ENCODE results near the gene EXT2. TPM values are rescaled to one million over a fixed set of nuclear protein-coding genes. Genes with fewer than 3 reads are reported as not detected.
A peak's percentile ranks its signal among the peaks of the same experiment; 100 is the strongest.

EXT2 gene
- total RNA-seq, 1 experiment from 2014 or later: 67.3 TPM

DNA sequence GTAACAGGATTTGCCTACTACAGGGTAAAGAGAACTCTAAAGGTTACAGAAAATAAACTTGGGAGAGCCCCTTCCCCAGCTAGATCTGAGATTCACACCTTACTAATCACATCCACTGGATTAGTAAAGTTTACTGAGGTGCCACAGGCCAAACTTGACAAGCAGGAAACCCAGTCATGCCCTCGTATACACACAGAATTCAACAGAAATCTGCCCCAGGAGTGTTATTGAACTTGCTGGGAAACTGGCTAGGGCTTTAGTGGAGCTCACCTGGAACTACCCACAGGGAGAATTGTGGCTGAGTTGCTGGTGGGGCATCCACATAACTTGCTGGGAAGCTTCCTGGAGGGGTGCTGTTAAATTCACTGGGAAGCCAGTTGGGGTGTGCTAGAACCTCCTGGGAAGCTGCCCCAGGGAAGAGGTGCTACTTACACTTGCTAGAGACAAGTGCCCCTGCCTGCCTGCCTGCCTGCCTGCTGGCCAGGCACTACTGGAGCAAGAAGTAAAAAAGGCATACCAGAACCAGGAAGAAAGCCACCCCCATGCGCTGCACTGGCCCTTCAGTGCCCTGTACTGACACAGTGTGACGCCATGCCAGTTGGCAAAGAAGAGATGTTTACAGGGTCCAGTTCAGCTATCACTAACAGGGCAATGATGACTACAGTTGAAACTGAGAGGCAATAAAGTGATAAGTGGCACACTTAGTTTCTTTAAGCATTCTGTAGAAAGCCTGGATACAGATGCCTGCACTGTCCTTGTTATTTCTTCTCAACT, 108.0 kb downstream of the EXT2 start:
- DNase-seq: peak; percentile 43
- TF ChIP-seq, protein P1, sequence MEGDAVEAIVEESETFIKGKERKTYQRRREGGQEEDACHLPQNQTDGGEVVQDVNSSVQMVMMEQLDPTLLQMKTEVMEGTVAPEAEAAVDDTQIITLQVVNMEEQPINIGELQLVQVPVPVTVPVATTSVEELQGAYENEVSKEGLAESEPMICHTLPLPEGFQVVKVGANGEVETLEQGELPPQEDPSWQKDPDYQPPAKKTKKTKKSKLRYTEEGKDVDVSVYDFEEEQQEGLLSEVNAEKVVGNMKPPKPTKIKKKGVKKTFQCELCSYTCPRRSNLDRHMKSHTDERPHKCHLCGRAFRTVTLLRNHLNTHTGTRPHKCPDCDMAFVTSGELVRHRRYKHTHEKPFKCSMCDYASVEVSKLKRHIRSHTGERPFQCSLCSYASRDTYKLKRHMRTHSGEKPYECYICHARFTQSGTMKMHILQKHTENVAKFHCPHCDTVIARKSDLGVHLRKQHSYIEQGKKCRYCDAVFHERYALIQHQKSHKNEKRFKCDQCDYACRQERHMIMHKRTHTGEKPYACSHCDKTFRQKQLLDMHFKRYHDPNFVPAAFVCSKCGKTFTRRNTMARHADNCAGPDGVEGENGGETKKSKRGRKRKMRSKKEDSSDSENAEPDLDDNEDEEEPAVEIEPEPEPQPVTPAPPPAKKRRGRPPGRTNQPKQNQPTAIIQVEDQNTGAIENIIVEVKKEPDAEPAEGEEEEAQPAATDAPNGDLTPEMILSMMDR (IDR thresholded peaks at IDR 0.05; ENCODE audit: unreplicated experiment): no peak
- intact Hi-C loops (cut with micrococcal nuclease; ENCODE audit: unreplicated experiment): loop anchor here (5.0 kb wide), 1 partner anchor 71 kb away; no protein-coding TSS in a partner anchor
- H3K27ac Mint-ChIP-seq (ENCODE audit: unreplicated experiment): peak overlapping the region; percentile 66
- H3K27me3 Mint-ChIP-seq (ENCODE audit: unreplicated experiment): no peaks in the 10 kb centered on the region
- no peaks in the 10 kb centered on the region for H3K36me3 Mint-ChIP-seq (ENCODE audit: insufficient read depth, unreplicated experiment)
- H3K9me3 Mint-ChIP-seq (ENCODE audit: low read depth, unreplicated experiment): no peaks in the 10 kb centered on the region
- H3K4me1 Mint-ChIP-seq (ENCODE audit: low read depth, unreplicated experiment): peaks cover 20% of the 10 kb centered on the region
- no peak overlapping the region for H3K4me3 Mint-ChIP-seq (ENCODE audit: low read depth, unreplicated experiment)
- no TSS peak for BruUV-seq (replicated peaks)
- CTCF ChIA-PET: no interaction called here

DNA sequence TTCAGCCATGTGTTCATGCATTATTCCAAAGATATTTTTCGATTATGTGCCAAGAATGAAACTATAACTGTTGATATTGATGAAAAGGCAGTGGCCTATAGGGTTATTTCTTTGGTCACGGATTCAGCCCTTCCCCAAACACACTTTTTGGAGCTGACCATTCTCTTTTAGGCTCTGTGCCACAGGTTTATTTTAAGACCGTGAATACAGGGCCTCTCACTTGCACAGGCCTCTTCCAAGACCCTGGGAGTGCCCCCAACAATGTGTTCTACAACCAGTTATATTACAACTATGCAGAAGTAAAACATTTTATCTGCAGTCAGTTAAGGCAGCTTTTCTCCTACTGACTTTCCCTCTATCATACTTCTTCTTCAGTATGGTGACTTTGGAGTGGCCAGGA, 109.9 kb downstream of the EXT2 start:
- H3K4me1 Mint-ChIP-seq (ENCODE audit: low read depth, unreplicated experiment): peaks cover 20% of the 10 kb centered on the region
- BruUV-seq (replicated peaks): no TSS peak
- no peak for DNase-seq
- no peak overlapping the region for H3K4me3 Mint-ChIP-seq (ENCODE audit: low read depth, unreplicated experiment)
- H3K27ac Mint-ChIP-seq (ENCODE audit: unreplicated experiment): no peak overlapping the region
- TF ChIP-seq, protein P1 (IDR thresholded peaks at IDR 0.05; ENCODE audit: unreplicated experiment): no peak
- CTCF ChIA-PET: no interaction called here
- no peaks in the 10 kb centered on the region for H3K9me3 Mint-ChIP-seq (ENCODE audit: low read depth, unreplicated experiment)
- no peaks in the 10 kb centered on the region for H3K27me3 Mint-ChIP-seq (ENCODE audit: unreplicated experiment)
- intact Hi-C loops (cut with micrococcal nuclease; ENCODE audit: unreplicated experiment): no loop called here
- H3K36me3 Mint-ChIP-seq (ENCODE audit: insufficient read depth, unreplicated experiment): no peaks in the 10 kb centered on the region

DNA sequence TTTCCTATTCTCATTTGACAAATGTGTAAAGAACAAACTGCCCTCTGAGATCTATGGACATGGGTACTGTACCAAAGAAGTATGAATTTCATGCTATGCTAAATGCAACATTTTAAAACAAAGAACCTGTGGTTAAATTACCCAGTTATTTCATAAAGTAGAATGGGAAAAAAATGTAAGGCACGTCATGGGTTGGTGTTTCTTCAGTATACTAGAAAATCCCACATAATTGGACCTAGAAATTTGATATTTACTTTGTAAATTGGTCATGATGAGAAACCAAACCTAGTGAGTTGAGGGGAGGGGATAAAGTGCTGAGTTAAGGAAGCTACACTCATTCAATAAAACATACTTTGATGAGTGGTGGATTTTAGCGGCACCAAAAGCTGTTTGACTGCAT, 110.4 kb downstream of the EXT2 start:
- CTCF ChIA-PET: no interaction called here

DNA sequence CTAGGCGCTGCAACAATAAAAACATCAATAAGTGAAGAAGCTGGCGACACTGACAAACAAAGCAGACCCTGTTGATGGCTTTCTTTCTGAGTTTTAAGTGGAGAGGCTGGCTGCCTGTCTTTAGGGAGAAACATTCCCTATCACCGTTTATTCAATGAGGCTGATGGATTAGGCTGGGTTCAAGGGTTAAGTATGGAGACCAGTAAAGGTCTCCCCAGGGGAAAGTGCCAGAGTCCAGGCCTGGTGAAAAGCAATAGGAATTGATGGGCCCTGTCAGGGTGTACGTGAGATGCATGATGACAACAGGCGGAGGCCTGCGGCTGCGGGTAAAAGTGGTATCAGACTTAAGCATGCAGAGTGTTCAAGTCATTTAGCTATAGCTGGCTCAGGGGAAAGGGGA, 111.8 kb downstream of the EXT2 start:
- H3K4me3 Mint-ChIP-seq (ENCODE audit: low read depth, unreplicated experiment): no peak overlapping the region
- CTCF ChIA-PET: interaction anchor here (1.2 kb wide), 1 partner anchor 10 kb away, joined by 6 read pairs; no protein-coding TSS in a partner anchor
- no peaks in the 10 kb centered on the region for H3K27me3 Mint-ChIP-seq (ENCODE audit: unreplicated experiment)
- H3K4me1 Mint-ChIP-seq (ENCODE audit: low read depth, unreplicated experiment): peaks cover 20% of the 10 kb centered on the region
- BruUV-seq (replicated peaks): no TSS peak
- DNase-seq: no peak
- TF ChIP-seq, protein P1 (IDR thresholded peaks at IDR 0.05; ENCODE audit: unreplicated experiment): no peak
- H3K36me3 Mint-ChIP-seq (ENCODE audit: insufficient read depth, unreplicated experiment): no peaks in the 10 kb centered on the region
- intact Hi-C loops (cut with micrococcal nuclease; ENCODE audit: unreplicated experiment): no loop called here
- H3K27ac Mint-ChIP-seq (ENCODE audit: unreplicated experiment): no peak overlapping the region
- H3K9me3 Mint-ChIP-seq (ENCODE audit: low read depth, unreplicated experiment): peaks cover 3% of the 10 kb centered on the region

More for the DNA sequence above, 110.4 kb downstream of the EXT2 start:
- no peak overlapping the region for H3K4me3 Mint-ChIP-seq (ENCODE audit: low read depth, unreplicated experiment)
- H3K4me1 Mint-ChIP-seq (ENCODE audit: low read depth, unreplicated experiment): peaks cover 20% of the 10 kb centered on the region
- intact Hi-C loops (cut with micrococcal nuclease; ENCODE audit: unreplicated experiment): no loop called here
- no TSS peak for BruUV-seq (replicated peaks)
- DNase-seq: no peak
- H3K27me3 Mint-ChIP-seq (ENCODE audit: unreplicated experiment): no peaks in the 10 kb centered on the region
- H3K27ac Mint-ChIP-seq (ENCODE audit: unreplicated experiment): no peak overlapping the region
- H3K9me3 Mint-ChIP-seq (ENCODE audit: low read depth, unreplicated experiment): no peaks in the 10 kb centered on the region
- TF ChIP-seq, protein P1 (IDR thresholded peaks at IDR 0.05; ENCODE audit: unreplicated experiment): no peak
- H3K36me3 Mint-ChIP-seq (ENCODE audit: insufficient read depth, unreplicated experiment): no peaks in the 10 kb centered on the region
